CD4-positive, CD25-positive, alpha-beta regulatory T cell (primary cell): ENCODE measurements around the gene ETFA. TPM values are rescaled to one million over a fixed set of nuclear protein-coding genes. Genes with fewer than 3 reads are reported as not detected.
A peak's percentile ranks its signal among the peaks of the same experiment; 100 is the strongest.
"Not testable (repeated sequence)": the region's sequence is repeated elsewhere in the genome, so short reads cannot be mapped to it uniquely, and the experiment has no call there.

Experiments
- ATAC-seq, 2 donors: fragments of 150-1000 bp; cut with Tn5 transposase; one replicate each; pipeline ENCODE4 v1.10.0; 2021; ENCODE audit warnings: low read depth in 2 of 2, moderate number of reproducible peaks in 2 of 2, moderate library complexity in 1 of 2
- DNase-seq, 3 donors: peaks; one replicate each; pipeline versions ENCODE4 v3.0.0 to v3.0.0-alpha.2; 2012 to 2022; ENCODE audit warnings: mixed read lengths in 1 of 3
- H3K27ac ChIP-seq: one replicate; pipeline ENCODE4 v1.7.0; 2013; ENCODE audit warnings: mild to moderate bottlenecking, low read length; ENCODE audit not compliant: insufficient read depth, poor library complexity, severe bottlenecking
- H3K27me3 ChIP-seq: one replicate; pipeline ENCODE4 v1.7.0; 2013; ENCODE audit warnings: low read length; ENCODE audit not compliant: control insufficient read depth, insufficient read depth
- H3K36me3 ChIP-seq: one replicate; pipeline ENCODE4 v1.7.0; 2013; ENCODE audit warnings: mild to moderate bottlenecking, low read length, moderate library complexity; ENCODE audit not compliant: control insufficient read depth, insufficient read depth
- H3K4me1 ChIP-seq: 2 replicates; pipeline ENCODE4 v1.7.0; 2013; ENCODE audit warnings: mild to moderate bottlenecking, low read length; ENCODE audit not compliant: insufficient read depth, control insufficient read depth, poor library complexity, severe bottlenecking
- H3K4me3 ChIP-seq: one replicate; pipeline ENCODE4 v1.7.0; 2013; ENCODE audit warnings: low read depth, mild to moderate bottlenecking, low read length, moderate library complexity
- H3K9me3 ChIP-seq, 2 experiments: 1 replicate in 1 of 2; 2 replicates in 1 of 2; pipeline ENCODE4 v1.7.0; 2013; ENCODE audit warnings: low read length in 2 of 2, mild to moderate bottlenecking in 1 of 2, moderate library complexity in 1 of 2; ENCODE audit not compliant: control insufficient read depth in 2 of 2
- H3K27ac Mint-ChIP-seq, 3 donors: one replicate each; pipeline ENCODE4 v1.8.0; 2020 to 2022; ENCODE audit warnings: mild to moderate bottlenecking in 3 of 3, mixed read lengths in 3 of 3, moderate library complexity in 2 of 3
- H3K27me3 Mint-ChIP-seq: one replicate; pipeline ENCODE4 v1.8.0; 2022; ENCODE audit warnings: mild to moderate bottlenecking, mixed read lengths
- H3K36me3 Mint-ChIP-seq: one replicate; pipeline ENCODE4 v1.8.0; 2020; ENCODE audit warnings: mixed read lengths
- H3K4me1 Mint-ChIP-seq, 4 donors: one replicate each; pipeline ENCODE4 v1.8.0; 2020 to 2022; ENCODE audit warnings: mixed read lengths in 4 of 4, mild to moderate bottlenecking in 1 of 4
- H3K4me3 Mint-ChIP-seq, 4 donors: one replicate each; pipeline ENCODE4 v1.8.0; 2020 to 2022; ENCODE audit warnings: mild to moderate bottlenecking in 4 of 4, mixed read lengths in 4 of 4, moderate library complexity in 3 of 4
- H3K9me3 Mint-ChIP-seq, 7 donors: one replicate each; pipeline ENCODE4 v1.8.0; 2020 to 2022; ENCODE audit warnings: mixed read lengths in 7 of 7, mild to moderate bottlenecking in 3 of 7, moderate library complexity in 2 of 7
- polyA plus RNA-seq, 4 donors: library from polyadenylated mRNA; unstranded; fragments of 300-500 nt; fragmentation: Illumina TruSeq; gene quantifications; one replicate each; pipeline ENCODE4 v1.2.3, GENCODE V29; 2021
- total RNA-seq: library from RNA; stranded (reverse); gene quantifications from one replicate; pipeline ENCODE4 v1.2.3, GENCODE V29; 2022

The ETFA gene
- total and polyA plus RNA-seq, 5 donors from 2014 or later = 44.5 to 166 (median 120) TPM

GRCh38 chr15:76296849-76297248 is 14.4 kb downstream of the ETFA start:
- H3K4me3 ChIP-seq = no peak overlapping the region
- no peaks in the 10 kb centered on the region for H3K4me1 ChIP-seq
- H3K36me3 ChIP-seq = peaks cover under 1% of the 10 kb centered on the region
- no peak overlapping the region for H3K27ac ChIP-seq
- DNase-seq = no peak
- Mint-ChIP-seq H3K27me3 (no peaks in the 10 kb centered on the region), H3K4me3 (no peak overlapping the region), H3K27ac (no peak overlapping the region), H3K9me3 (no peaks in the 10 kb centered on the region), H3K36me3 (peaks cover 10% of the 10 kb centered on the region), H3K4me1 (peaks cover 19 to 32% (median 28%) of the 10 kb centered on the region in 4 donors)
- H3K9me3 ChIP-seq = no peaks in the 10 kb centered on the region
- no peaks in the 10 kb centered on the region for H3K27me3 ChIP-seq
- no peak for ATAC-seq

- not testable (repeated sequence) for H3K27me3 Mint-ChIP-seq, H3K4me1 ChIP-seq, H3K4me3 ChIP-seq, H3K27ac ChIP-seq, H3K9me3 Mint-ChIP-seq, H3K27me3 ChIP-seq, H3K9me3 ChIP-seq, DNase-seq, ATAC-seq, H3K4me3 Mint-ChIP-seq
- Mint-ChIP-seq H3K36me3 (peaks cover 23% of the 10 kb centered on the region), H3K4me1 (peaks cover 21 to 40% (median 28%) of the 10 kb centered on the region in 4 donors), H3K27ac (peak overlapping the region in 1 of 3 donors; percentile 47)
- H3K36me3 ChIP-seq = peaks cover 12% of the 10 kb centered on the region
These were observed 16.8 kb downstream of the ETFA start for GRCh38 chr15:76294463-76294862.

DNA sequence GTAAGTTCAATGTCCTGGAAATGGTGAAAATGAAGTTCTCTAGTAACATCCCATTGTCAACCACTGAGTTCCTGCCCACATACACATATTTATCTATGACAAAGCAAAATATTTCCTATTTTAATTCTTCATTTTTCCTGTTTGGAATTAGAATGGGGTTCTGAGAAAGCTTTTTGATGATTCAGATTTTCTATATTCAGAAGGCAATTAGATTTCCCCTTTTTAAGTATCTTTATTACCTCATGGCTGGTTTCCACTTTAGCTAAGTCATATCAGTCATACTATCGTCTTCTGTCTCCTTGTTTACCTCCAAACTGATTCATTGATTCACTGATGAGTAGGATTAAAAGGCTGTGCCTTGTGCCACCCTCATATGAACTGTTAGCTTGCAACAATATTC is 17.9 kb downstream of the ETFA start:
- Mint-ChIP-seq H3K27ac (peak overlapping the region; percentile 15 to 63 (median 28)), H3K4me3 (no peak overlapping the region), H3K9me3 (no peaks in the 10 kb centered on the region), H3K4me1 (peaks cover 21 to 37% (median 31%) of the 10 kb centered on the region in 4 donors), H3K27me3 (no peaks in the 10 kb centered on the region), H3K36me3 (peaks cover 23% of the 10 kb centered on the region)
- DNase-seq (no peak), ATAC-seq (no peak)
- H3K36me3 ChIP-seq = peaks cover 12% of the 10 kb centered on the region
- H3K4me1 ChIP-seq = no peaks in the 10 kb centered on the region
- no peak overlapping the region for H3K27ac ChIP-seq
- H3K9me3 ChIP-seq = no peaks in the 10 kb centered on the region
- H3K27me3 ChIP-seq = no peaks in the 10 kb centered on the region
- H3K4me3 ChIP-seq = no peak overlapping the region

DNA sequence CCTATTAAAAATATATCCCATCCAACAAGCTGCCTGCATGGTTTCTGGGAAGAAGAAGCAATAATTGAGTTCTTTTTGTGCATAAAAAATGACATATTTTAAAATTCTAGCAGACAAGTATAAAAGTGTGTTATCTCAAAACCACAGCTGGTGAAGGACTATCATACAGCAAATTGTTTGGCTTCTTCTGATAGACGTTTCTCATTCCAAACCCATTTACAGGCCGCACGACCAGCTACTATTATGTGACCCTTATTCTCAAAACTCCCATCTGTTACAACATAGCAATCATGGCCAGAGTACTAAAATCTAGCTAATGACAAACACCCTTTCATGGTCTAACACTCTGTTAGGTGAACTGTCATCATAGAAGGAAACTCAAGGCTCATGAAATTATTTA is 21.7 kb downstream of the ETFA start:
- H3K4me3 Mint-ChIP-seq = no peak overlapping the region
- H3K27ac Mint-ChIP-seq = peak overlapping the region in 1 of 3 donors; percentile 21
- no peaks in the 10 kb centered on the region for H3K9me3 Mint-ChIP-seq
- H3K9me3 ChIP-seq = no peaks in the 10 kb centered on the region
- peaks cover 4% of the 10 kb centered on the region for H3K4me1 ChIP-seq
- no peak overlapping the region for H3K4me3 ChIP-seq
- no peaks in the 10 kb centered on the region for H3K27me3 Mint-ChIP-seq
- H3K4me1 Mint-ChIP-seq = peaks cover 21 to 37% (median 31%) of the 10 kb centered on the region in 4 donors
- peaks cover 23% of the 10 kb centered on the region for H3K36me3 ChIP-seq
- DNase-seq = no peak
- H3K27ac ChIP-seq = no peak overlapping the region
- H3K27me3 ChIP-seq = no peaks in the 10 kb centered on the region
- peaks cover 35% of the 10 kb centered on the region for H3K36me3 Mint-ChIP-seq
- ATAC-seq = no peak

- Mint-ChIP-seq H3K27me3 (no peaks in the 10 kb centered on the region), H3K36me3 (peaks cover 37% of the 10 kb centered on the region), H3K4me1 (peaks cover 13 to 27% (median 20%) of the 10 kb centered on the region in 4 donors), H3K9me3 (no peaks in the 10 kb centered on the region), H3K27ac (peak overlapping the region; percentile 73 to 92 (median 81)), H3K4me3 (peak overlapping the region; percentile 1 to 78 (median 74))
- ATAC-seq (peak; percentile 72 to 83), DNase-seq (peak; percentile 3 to 73 (median 34))
- peak overlapping the region; percentile 81 for H3K4me3 ChIP-seq
- no peaks in the 10 kb centered on the region for H3K27me3 ChIP-seq
- peaks cover 4% of the 10 kb centered on the region for H3K4me1 ChIP-seq
- peak overlapping the region; percentile 41 for H3K27ac ChIP-seq
- no peaks in the 10 kb centered on the region for H3K9me3 ChIP-seq
- peaks cover 39% of the 10 kb centered on the region for H3K36me3 ChIP-seq
These were observed 24.9 kb downstream of the ETFA start for GRCh38 chr15:76286271-76286879.

DNA sequence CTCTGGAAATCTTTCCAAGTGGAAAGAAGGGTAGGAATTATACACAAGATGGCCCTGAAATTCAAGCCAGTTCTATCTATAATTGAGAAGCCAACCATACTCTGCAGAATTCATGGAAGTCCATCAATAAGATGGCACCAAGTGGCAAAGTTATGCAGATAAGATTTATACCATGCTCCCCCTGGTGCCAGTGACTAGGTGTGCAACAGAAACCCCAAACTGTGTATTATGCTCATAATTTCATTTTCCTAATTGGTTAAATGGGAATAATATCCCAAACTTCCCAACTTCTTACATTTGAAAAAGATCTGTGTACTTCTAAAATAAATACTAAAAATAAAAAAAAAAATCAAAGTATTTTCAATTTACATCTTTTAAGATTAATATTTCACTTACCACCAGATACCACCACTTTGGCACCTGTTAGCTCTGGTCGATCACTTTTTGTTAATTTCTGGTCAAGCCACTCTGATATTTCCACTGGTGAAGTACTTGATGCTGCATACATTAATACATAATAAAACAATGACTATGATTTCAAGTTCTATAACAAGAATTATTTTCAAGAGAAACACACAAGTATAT is 25.9 kb downstream of the ETFA start:
- H3K4me1 ChIP-seq = peaks cover 4% of the 10 kb centered on the region
- no peak overlapping the region for H3K4me3 Mint-ChIP-seq

GRCh38 chr15:76282465-76282864 is 28.8 kb downstream of the ETFA start:
- Histone ChIP-seq H3K27ac (no peak overlapping the region), H3K9me3 (no peaks in the 10 kb centered on the region), H3K4me1 (peaks cover 4% of the 10 kb centered on the region), H3K4me3 (no peak overlapping the region), H3K27me3 (no peaks in the 10 kb centered on the region), H3K36me3 (peaks cover 46% of the 10 kb centered on the region)
- Mint-ChIP-seq H3K36me3 (peaks cover 54% of the 10 kb centered on the region), H3K4me3 (no peak overlapping the region), H3K9me3 (peaks cover 0 to 1% (median 0%) of the 10 kb centered on the region in 7 donors), H3K27me3 (no peaks in the 10 kb centered on the region), H3K27ac (no peak overlapping the region), H3K4me1 (peaks cover 9 to 16% (median 13%) of the 10 kb centered on the region in 4 donors)
- DNase-seq (no peak), ATAC-seq (no peak)

More for the DNA sequence above, 25.9 kb downstream of the ETFA start:
- Histone ChIP-seq H3K4me3 (no peak overlapping the region), H3K27ac (no peak overlapping the region), H3K36me3 (peaks cover 38% of the 10 kb centered on the region), H3K27me3 (no peaks in the 10 kb centered on the region), H3K9me3 (no peaks in the 10 kb centered on the region)
- DNase-seq (peak in 1 of 3 donors; percentile 20), ATAC-seq (no peak)
- H3K27me3 Mint-ChIP-seq = no peaks in the 10 kb centered on the region
- H3K4me1 Mint-ChIP-seq = peaks cover 13 to 27% (median 20%) of the 10 kb centered on the region in 4 donors
- peaks cover 36% of the 10 kb centered on the region for H3K36me3 Mint-ChIP-seq
- H3K9me3 Mint-ChIP-seq = no peaks in the 10 kb centered on the region
- no peak overlapping the region for H3K27ac Mint-ChIP-seq

DNA sequence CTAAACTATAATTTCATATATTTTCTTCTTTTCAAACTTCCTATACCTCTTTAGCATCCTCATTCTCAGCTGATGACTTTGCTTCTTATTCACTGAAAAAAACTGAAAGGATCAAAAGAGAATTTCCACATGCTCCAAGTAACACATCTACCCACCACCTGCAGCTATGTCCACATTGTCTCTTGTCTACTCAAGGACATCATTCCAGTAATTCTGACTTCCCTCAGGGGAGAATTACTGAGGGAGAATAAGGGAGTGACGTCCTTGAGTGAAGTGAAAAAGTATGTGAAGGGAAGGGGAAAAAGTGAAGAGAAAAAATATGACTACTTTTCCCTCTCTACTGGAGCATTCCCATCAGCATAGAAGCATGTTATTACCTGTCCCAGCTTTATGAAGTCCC is 32.6 kb downstream of the ETFA start:
- no peak overlapping the region for H3K27ac ChIP-seq
- Mint-ChIP-seq H3K4me1 (peaks cover 0 to 5% (median 2%) of the 10 kb centered on the region in 4 donors), H3K36me3 (peaks cover 68% of the 10 kb centered on the region), H3K9me3 (peaks cover 0 to 1% (median 0%) of the 10 kb centered on the region in 7 donors), H3K4me3 (no peak overlapping the region), H3K27me3 (no peaks in the 10 kb centered on the region), H3K27ac (peak overlapping the region in 1 of 3 donors; percentile 66)
- ATAC-seq = no peak
- DNase-seq = no peak
- no peaks in the 10 kb centered on the region for H3K27me3 ChIP-seq
- H3K36me3 ChIP-seq = peaks cover 57% of the 10 kb centered on the region
- H3K4me3 ChIP-seq = no peak overlapping the region
- no peaks in the 10 kb centered on the region for H3K9me3 ChIP-seq
- no peaks in the 10 kb centered on the region for H3K4me1 ChIP-seq
